ENCODE data around the gene DIP2B. TPM values are rescaled to one million over a fixed set of nuclear protein-coding genes. Genes with fewer than 3 reads are reported as not detected.

The DIP2B gene
- polyA plus RNA-seq, 1 donor from 2014 or later: 44.0 TPM

DNA sequence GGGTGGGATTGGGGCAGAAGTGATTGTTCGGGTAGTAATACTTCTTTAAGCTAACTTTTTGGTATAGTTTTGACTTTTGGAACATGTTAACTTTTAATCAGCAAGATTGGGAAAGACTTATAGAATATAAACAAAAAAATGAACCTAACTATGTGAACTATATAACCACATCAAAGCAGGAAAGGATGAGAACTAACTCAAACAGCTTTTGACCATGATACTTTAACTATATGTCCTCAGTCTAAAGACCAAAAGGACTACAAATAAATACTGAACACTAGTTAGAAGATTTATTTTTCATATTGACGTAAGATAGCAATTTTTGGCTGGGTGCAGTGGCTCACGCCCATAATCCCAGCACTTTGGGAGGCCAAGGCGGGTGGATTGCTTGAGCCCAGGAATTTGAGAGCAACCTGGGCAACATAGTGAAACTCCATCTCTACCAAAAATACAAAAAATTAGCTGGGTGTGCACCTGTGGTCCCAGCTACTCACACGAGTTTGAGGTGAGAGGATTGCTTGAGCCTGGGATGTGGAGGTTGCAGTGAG lies 150.7 kb downstream of the DIP2B start:
- H4K20me1 ChIP-seq (ENCODE audit: insufficient read depth): no peaks in the 10 kb centered on the region
- no peak overlapping the region for H2AFZ ChIP-seq (ENCODE audit: low read depth, low read length)
- TF ChIP-seq TAF1 (IDR thresholded peaks at IDR 0.05; ENCODE audit: low read depth) (no peak), CTCF (IDR thresholded peaks at IDR 0.05; ENCODE audit: poor library complexity, severe bottlenecking) (no peak), MXI1 (conservative IDR thresholded peaks at IDR 0.05; ENCODE audit: poor library complexity, severe bottlenecking) (no peak), SMC3 (conservative IDR thresholded peaks at IDR 0.05; ENCODE audit: poor library complexity) (no peak), RAD21 (conservative IDR thresholded peaks at IDR 0.05) (no peak), REST (IDR thresholded peaks at IDR 0.05; ENCODE audit: borderline replicate concordance) (no peak), EP300 (conservative IDR thresholded peaks at IDR 0.05; ENCODE audit: poor library complexity, severe bottlenecking) (no peak), EZH2 (IDR thresholded peaks at IDR 0.05; ENCODE audit: borderline replicate concordance, insufficient read depth, low read length, poor library complexity, severe bottlenecking) (no peak)
- no peaks in the 10 kb centered on the region for H3K9me3 ChIP-seq (ENCODE audit: low read length)
- no peak overlapping the region for H3K9ac ChIP-seq (ENCODE audit: low read length)
- no peak overlapping the region for H3K27ac ChIP-seq (ENCODE audit: low read length)
- H3K36me3 ChIP-seq (ENCODE audit: insufficient read depth, low read length): no peaks in the 10 kb centered on the region
- no peak overlapping the region for H3K4me3 ChIP-seq (ENCODE audit: low read length)
- H3K79me2 ChIP-seq (replicated peaks; ENCODE audit: insufficient read depth, low read length): no peaks in the 10 kb centered on the region
- H3K27me3 ChIP-seq (ENCODE audit: insufficient read depth, low read depth, low read length): no peaks in the 10 kb centered on the region
- no peak overlapping the region for H3K4me2 ChIP-seq (ENCODE audit: low read length)
- H3F3A ChIP-seq (ENCODE audit: insufficient read depth, low read length, poor library complexity, severe bottlenecking): no peaks in the 10 kb centered on the region
- no peaks in the 10 kb centered on the region for H3K9me2 ChIP-seq (ENCODE audit: insufficient read depth, low read length)

DNA sequence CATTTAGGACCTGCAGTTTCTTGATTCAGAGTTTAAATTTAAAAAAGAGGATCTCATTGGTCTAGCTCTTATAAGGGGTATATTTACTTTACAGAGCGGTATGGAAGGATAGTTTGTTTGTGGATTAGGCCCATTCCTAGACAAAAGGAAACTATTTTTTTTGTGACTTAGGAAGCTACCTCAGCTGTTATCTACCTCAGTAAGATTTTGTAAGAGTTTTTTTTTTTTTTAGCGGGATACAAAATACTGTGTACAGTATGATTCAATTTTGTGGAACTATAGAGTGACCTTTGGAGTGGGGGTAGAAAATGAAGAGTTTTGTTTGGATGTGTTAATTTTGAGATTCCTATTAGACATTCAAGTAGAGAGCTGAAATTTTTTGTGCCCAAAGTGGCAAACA lies 154.5 kb downstream of the DIP2B start:
- no peaks in the 10 kb centered on the region for H3F3A ChIP-seq (ENCODE audit: insufficient read depth, low read length, poor library complexity, severe bottlenecking)
- no peaks in the 10 kb centered on the region for H3K27me3 ChIP-seq (ENCODE audit: insufficient read depth, low read depth, low read length)
- no peaks in the 10 kb centered on the region for H3K9me2 ChIP-seq (ENCODE audit: insufficient read depth, low read length)
- no peak for TF ChIP-seq EP300 (conservative IDR thresholded peaks at IDR 0.05; ENCODE audit: poor library complexity, severe bottlenecking)
- no peak for TF ChIP-seq SMC3 (conservative IDR thresholded peaks at IDR 0.05; ENCODE audit: poor library complexity)
- TF ChIP-seq TAF1 (IDR thresholded peaks at IDR 0.05; ENCODE audit: low read depth): no peak
- no peak for TF ChIP-seq MXI1 (conservative IDR thresholded peaks at IDR 0.05; ENCODE audit: poor library complexity, severe bottlenecking)
- no peak for TF ChIP-seq POLR2AphosphoS5 (IDR thresholded peaks at IDR 0.05)
- no peak for TF ChIP-seq CTCF (IDR thresholded peaks at IDR 0.05; ENCODE audit: poor library complexity, severe bottlenecking)
- no peak for TF ChIP-seq REST (IDR thresholded peaks at IDR 0.05; ENCODE audit: borderline replicate concordance)
- no peak for TF ChIP-seq RAD21 (conservative IDR thresholded peaks at IDR 0.05)
- TF ChIP-seq EZH2 (IDR thresholded peaks at IDR 0.05; ENCODE audit: borderline replicate concordance, insufficient read depth, low read length, poor library complexity, severe bottlenecking): no peak
- H2AFZ ChIP-seq (ENCODE audit: low read depth, low read length): no peak overlapping the region
- no peak overlapping the region for H3K9ac ChIP-seq (ENCODE audit: low read length)
- H3K4me2 ChIP-seq (ENCODE audit: low read length): no peak overlapping the region
- H3K27ac ChIP-seq (ENCODE audit: low read length): no peak overlapping the region
- H3K79me2 ChIP-seq (replicated peaks; ENCODE audit: insufficient read depth, low read length): no peaks in the 10 kb centered on the region
- H3K9me3 ChIP-seq (ENCODE audit: low read length): no peaks in the 10 kb centered on the region
- no peaks in the 10 kb centered on the region for H3K36me3 ChIP-seq (ENCODE audit: insufficient read depth, low read length)
- H3K4me3 ChIP-seq (ENCODE audit: low read length): no peak overlapping the region
- no peaks in the 10 kb centered on the region for H4K20me1 ChIP-seq (ENCODE audit: insufficient read depth)

Measured in neural cell (in vitro differentiated cells).